GM21576 (cell line): ENCODE measurements around the gene TMEM164.

Experiments
- ATAC-seq: cut with Tn5 transposase; IDR thresholded peaks from one replicate; pipeline ENCODE4 v1.9.1; 2021; ENCODE audit warnings: mild to moderate bottlenecking, moderate library complexity; ENCODE audit not compliant: unreplicated experiment

Gene TMEM164

DNA sequence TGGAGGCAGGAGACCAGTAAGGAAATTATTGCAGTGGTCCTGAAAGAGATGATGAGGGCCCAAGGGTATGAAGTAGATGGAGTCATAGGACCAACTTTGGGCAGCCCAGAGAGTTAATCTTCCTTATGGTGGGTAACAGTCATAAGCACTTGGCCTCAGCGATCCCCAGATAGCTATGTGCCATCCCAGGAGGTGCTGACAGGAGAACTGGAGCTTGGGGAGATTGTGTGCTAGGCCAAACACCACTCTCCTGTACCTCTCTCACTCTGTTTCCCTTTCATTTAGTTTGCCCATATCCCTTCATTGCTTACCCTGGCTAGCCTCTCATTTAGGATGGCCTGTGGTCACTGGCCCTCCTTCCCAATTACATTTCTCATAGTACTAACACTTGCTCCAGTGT is 60.0 kb downstream of the TMEM164 start:
- no peak for ATAC-seq

DNA sequence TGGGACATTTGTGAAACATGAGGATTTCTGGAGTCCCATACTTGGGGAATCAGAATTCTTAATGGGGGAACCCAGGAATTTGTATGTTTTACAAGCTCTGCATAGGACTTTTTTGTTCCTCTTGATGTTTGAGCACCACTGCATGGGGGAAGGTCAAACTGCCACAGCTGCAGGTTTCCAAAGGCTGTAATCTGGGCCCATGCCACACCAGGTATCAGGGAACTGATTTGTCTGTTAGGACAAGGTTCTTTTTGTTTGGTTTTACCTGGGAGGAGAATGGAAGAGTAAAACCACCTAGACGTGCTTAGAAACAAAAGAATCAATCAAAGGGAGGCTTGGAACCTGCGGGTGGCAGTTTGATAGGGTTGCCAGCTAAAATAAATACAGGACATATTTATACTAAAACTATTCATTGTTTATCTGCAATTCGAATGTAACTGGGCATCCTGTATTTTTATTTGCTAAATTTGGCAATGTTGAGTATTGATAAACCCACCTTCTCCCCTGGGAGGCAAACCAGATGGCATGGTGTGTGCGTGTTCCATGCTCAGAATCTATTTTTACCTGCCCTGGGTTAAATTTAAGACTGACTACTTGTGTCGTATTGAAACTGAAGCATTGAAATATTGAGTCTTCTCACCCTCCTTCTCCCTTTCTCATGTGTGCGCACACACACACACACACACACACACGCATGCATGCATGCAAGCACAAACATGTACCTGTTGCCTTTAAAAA is 63.7 kb downstream of the TMEM164 start:
- ATAC-seq: no peak

DNA sequence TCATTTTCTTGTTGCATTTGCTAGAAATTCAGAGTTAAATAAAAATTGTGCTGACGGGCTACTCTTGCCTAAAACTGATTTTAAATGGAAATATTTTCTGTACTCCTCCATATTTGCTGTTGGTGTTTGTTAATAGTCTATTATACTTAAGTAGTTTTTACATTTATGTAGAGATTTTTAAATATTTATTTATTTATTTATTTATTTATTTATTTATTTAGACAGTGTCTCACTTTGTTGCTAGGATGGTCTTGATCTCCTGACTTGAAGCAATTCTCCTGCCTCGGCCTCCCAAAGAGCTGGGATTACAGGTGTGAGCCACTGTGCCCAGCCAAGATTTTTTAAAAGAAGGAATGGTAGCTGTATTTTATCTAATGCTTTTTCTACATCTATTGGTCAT is 68.1 kb downstream of the TMEM164 start:
- no peak for ATAC-seq

DNA sequence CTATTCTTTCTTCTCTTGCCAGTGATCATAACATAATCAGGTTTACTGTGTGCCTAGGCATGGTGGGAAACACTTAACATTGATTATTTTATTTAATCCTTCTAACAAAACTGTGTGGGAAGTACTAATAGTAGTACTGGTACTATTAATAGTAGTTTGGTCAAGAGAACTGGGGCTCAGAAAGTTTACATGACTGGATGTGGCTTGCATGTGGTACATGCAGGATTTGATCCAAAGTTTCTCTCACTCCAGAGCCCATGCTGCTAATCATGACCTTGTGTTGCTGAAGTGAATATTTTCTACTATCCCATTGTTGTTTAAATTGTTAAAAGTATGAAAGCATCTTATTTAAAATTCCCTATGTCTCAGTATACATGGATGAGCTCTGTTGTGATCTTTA is 78.4 kb downstream of the TMEM164 start:
- no peak for ATAC-seq

DNA sequence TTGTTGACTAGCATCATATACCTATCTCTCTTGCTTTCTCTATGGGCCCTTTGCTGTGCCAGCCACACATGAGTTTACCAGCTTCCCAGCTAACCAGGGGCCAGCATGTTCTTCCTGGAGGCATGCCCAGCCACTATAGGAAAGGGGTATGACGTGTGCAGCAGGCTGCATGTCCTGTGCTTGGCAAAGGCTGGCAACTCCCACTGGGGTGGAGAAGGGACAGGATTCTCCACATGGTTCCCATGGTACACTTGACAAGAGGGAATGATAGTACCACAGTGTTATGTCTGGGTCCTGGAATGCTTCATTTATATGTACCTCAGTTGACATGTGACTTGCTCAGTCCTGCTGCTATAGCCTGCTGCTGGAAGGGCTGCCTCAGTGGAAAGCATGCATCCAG is 78.8 kb downstream of the TMEM164 start:
- ATAC-seq: no peak

DNA sequence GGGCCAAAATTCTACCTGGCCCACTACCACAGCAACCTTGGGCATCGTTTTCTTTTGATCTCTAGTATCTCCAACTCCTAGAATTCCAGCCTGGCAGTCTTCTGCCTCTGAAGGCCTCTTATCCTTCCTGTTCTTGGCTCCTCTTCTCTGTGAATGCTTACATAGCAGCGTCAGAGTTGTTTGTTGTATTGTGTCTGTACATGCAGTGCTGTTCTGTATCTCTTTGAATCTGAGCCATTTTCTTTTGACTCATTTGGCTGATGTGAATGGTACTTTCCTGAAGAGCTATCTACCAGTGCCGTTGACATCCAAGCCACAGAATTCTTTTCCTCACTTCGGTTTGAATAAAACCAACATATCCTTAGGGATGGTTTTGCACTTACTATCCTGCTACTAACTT is 79.2 kb downstream of the TMEM164 start:
- ATAC-seq: no peak

DNA sequence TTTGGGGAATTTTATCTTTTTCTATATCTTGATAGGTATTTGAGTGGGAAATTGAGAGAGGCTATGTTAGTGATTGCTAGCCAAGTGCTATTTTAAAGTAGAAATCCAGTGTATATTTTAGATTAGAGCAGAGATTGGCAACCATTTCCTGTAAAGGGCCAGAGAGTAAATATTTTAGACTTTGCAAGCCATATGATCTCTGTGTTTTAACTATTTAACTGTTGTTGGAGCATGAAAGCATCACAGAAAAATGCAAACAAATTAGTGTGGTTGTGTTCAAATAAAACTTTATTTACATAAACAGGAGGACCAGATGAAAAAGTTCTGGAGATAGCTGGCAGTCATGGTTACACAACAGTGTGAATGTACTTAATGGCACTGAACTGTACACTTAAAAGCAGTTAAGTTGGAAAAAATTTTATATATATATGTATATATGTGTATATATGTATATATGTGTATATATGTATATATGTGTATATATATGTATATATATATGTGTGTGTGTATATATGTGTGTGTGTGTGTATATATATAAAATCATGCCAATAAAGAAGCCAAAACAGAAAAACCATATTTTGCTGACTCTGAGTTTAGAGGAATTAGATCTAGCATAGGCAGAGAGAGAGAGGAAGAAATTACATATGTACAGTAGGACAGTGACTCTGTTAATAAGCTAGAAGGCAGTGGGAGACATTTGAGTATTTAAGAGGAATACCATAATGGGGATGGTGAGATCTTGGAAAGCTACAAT is 83.4 kb downstream of the TMEM164 start:
- ATAC-seq: no peak

DNA sequence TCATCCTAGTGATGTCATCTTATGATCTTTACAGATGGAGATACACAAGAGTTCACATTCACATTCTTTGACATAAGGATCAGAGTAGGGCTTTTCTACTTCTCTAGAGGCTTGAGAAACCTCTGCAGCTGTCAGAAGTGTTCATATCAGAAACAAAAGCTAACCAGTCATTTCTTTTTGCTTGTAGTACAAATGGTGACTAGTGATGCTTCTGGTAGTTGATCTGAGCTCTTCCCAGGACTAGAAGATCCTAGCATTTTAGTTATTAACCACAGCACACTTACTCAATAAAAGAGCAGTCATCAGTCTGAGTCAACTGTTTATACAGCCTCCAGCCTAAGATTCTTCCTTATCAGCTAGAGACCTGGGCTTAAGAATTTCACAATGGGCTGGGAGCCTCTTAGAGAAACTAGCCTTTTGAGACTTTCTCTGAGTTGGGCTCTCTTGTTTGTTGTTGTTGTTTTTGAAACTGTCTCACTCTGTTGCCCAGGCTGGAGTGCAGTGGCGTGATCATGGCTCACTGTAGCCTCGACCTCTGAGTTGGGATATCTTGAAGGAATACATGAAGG is 84.1 kb downstream of the TMEM164 start:
- ATAC-seq: no peak

DNA sequence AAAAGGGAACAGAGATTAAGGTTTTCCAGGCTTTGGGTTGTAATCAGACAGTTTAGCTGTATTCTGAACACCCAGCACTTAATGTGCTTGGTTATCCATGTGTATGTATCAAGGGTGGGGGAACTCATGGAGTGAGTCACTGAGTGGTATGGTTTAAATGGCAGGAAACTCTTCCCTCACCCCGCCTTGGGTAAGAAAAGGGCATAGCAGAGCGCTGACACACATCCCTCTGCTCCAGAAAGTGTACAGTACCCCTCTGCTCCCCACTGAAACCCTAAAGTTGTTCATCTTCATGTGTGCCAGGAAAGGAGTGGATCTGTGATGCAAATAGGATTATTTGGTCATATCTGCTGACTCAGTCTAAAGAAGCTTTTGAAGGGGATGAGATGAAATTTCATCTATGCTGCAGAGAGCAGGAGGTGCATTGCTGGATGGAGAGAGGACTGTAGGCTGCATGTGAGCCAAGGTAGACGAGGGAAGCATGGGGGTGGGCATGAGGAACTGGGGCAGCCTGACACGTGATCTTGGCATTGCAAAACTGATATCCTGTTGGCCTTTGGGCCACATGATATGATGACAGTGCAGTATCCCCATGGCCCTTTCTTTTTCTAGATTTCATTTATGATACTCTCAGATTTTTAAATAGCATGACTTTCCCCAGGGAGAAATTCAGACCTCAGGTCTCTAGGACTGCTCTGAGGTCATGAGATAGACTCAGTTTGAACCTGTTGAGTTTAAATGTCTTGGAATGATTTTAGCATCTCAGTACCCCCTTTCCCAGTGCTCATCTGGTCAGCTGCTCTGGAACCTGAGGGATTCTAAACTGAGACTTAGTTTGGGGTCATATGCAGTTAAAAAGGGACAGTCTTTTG is 84.8 kb downstream of the TMEM164 start:
- no peak for ATAC-seq

DNA sequence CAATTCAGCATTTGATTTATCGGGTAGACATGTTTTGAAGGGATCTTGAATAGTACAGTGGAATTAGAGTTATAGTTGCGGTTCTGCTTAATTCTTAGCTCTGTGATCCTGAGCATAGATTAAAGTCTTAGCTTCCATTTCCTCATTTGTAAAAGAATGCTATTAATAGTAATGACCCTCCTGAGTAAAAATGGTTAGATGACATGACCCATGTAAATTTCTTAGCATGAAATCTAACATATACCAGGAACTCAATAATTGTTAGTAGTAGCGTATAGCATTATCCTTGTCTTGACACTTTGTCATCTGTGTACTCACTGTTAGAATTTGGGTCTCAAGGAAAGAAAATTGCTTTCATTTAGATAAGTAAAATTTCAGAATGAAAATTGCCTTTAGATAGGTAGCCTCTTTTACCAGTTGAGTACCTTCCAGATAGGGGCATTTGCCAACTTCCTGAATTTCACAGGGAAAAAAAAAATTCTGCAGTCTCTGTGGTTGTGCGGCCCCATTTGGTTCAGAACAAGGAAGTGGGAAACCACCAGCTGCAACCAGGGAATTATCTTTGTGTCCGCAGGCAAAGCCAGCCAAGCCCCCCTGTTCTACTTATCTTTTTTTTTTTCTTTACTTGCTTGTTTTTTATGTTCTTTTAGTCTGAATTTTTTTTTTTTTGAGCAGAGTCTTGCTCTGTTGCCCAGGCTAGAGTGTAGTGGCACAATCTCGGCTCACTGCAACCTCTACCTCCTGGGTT is 86.9 kb downstream of the TMEM164 start:
- ATAC-seq: no peak

DNA sequence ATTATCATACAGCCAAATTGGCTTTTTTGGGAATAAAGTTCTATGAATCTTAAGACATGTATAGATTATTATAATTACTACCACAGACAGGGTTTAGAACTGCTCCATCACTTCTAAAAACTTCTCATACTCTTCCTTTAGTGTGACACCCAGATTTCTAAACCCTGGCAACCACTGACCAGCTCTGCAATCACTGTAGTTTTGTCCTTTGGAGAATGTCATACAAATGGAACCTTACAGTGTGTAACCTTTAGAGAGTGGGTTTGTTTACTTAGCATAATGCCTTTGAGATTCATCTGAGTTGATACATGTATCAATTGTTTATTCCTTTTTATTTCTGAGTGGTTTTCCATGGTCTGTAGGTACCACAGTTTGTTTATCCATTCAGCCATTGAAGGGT is 95.0 kb downstream of the TMEM164 start:
- ATAC-seq: no peak

DNA sequence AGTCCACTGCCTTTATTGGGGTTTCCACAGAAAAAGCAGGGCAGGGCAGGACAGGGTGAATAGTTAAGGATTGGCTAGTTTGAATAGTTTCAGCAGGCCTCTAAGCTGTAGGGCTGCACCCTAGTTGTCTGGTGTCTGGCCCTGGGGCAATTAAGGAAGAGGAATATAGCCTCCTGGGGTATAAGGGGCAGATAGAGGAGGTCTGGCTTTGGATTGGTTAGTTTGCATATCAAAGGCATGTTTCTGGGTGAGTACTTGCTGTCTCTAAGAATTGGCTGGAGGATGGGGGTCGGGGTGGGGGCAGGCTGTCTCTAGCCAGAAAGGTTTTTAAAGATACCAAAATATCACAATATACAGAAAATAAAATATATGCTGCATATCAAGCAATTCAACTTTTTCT is 100.4 kb downstream of the TMEM164 start:
- ATAC-seq: no peak

DNA sequence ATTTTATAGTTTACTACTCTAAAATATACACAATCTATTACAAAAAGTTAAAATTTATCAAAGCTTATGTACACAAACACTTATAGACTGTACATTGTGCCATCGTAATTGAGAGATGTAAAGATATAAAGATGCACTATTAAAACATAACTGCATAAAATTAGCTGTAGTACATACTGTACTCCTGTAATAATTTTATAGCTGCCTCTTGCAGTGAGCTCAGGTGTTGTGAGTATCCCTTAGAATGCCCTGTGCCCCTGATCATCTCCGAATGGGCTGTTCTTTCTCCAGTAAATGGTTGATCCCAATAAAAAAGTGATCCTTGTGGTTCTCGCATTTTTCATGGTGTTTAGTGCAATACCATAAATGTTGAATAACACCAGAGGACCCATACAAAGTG is 101.2 kb downstream of the TMEM164 start:
- no peak for ATAC-seq

DNA sequence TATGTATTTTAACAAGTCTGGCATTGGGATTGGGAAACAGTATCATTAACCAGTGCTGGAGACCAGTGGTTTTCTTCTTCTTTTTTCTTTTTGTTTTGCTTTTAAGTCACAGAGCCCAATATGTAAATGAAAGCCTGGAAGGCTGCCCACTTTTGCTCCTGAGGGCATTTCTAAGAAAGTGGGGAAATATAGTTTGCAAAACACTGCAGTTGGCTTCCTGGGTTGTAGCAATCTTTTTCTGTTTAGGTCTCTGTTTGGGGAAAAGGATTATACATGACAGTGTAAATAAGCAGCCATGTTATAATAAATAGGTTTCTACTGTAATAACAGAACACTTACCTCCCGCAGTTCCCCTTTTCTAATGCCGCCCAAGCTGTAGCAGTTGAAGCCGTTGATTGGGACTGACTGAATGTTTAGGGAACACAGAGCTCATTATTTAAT is 105.5 kb downstream of the TMEM164 start:
- no peak for ATAC-seq

DNA sequence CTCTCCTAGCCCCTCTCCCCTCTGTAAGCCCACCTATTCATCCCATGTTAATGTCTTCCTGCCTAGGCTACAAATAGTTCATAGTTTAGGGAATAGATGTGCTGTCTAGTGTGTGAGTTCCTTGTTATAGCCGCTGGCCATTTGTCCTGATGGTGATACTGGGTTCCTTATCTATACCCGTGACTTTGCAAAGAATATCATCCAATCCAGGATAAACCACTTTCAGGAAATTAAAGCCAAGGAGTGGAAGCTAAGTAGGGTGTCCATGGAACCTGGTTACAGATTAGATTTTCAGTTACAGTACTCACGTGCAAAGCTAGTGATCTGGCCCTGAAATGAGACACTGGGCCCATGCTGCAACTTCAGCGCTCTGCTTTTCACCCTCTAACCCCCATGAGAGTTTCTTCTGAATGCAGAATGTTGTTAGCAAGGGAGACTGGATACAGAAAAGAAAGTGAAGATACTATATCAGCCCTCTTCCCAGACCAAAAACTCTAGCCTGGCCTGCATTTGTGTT is 111.4 kb downstream of the TMEM164 start:
- ATAC-seq: no peak

DNA sequence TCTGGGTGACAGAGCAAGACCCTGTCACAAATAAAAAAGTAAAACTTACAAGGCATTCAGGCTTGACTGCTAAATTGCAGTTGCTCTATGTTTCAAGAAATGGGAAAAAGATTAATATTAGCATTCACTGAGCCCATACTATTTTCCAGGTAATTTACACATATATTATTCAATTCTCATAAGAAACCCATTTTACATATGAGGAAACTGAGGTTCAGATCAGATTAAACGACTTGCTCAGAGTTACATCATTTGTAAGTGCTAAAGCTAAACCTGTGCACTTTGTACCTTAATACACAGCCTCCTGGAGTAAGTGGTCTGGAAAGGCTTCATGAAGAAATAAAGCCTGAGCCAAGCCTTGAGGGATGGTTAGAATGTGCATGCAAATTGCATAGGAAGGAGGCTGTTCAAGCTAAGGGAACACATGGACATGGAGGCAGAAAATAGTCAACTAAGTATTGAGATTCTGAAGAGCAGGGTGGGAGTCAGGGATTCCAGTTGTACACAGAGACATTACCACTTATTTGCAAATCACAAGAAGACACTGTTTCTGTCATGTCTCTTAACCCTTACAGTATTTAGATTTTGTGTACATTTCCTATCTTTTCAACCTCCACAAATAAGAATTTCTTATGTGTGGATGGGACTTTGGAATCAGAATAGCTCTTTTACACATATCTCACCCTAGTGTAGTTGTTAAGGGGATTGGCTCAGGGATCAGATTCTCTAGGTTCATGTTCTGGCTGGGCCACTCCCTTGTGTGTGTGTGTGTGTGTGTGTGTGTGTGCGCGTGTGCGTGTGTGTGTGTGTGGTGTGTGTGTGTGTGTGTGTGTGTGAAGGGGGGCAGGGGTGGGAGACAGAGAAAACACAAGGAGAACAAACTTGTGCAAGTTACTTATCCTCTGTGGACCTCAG is 113.4 kb downstream of the TMEM164 start:
- ATAC-seq: no peak

DNA sequence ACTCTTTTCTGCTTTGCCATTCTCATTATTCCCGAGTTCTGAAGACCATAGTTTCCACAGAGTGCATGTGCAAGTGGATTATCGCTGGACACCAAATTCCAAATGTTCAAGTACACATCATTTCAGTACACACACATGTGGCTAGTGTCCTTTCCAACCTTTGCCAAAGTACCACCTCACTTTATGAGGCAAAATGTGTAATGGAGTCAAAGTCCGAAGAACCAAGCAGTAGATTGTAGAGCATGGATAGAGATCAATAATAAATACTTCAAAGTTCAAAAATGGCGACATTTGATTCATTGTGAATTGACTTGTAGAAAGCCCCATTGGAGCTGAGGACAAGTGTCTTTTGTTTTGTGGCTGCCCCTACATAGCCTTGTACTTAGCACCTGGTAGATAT is 115.6 kb downstream of the TMEM164 start:
- no peak for ATAC-seq

DNA sequence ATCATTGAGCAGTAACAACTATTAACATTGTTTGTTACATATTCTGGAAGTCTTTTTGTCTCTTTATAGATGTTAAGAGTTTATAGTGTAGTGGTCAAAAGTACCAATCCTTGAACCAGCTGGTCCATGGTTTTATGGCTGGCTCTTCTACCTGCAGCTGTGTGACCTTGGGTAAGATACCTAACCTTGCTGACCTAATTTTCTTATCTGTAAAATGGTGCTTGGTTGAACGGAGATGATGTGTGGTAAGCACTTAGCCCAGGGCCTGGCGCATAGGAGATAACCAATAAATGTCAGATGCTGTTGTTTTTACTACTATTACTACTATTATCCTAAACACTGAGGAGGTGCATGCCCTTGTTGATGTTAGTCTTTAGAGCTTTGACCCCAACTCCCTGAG is 116.6 kb downstream of the TMEM164 start:
- ATAC-seq: no peak

DNA sequence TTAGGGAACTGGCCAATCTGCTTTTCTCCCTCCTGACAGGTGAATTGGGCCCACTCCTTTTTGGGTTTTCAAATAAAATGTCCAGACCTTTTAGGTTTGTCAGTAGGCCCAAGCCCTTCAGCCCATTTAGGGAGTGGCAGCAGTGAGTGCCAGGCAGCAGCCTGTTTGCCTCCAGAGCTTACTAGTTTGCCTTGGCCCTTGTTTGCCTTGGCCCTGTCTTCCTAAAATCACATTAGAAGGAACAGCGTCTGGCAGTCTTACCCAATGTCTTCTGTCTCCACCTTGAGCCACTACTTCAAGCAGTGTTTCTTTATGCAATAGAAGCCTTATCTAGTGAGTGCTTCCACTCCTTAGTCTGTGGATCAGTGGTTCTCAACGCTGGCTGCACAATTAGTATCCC is 117.1 kb downstream of the TMEM164 start:
- ATAC-seq: no peak
